ENCODE data around the gene LRRN2.

The LRRN2 gene

GRCh38 chr1:204587621-204588020, 97.9 kb downstream of the LRRN2 start:
- no peak overlapping the region for H3K4me3 ChIP-seq (ENCODE audit: low read depth, low read length)
- TF ChIP-seq CTCF (IDR thresholded peaks at IDR 0.05; ENCODE audit: low read depth, low read length): no peak

GRCh38 chr1:204584699-204585372, 100.7 kb downstream of the LRRN2 start:
- no peak for TF ChIP-seq CTCF (IDR thresholded peaks at IDR 0.05; ENCODE audit: low read depth, low read length)
- no peak overlapping the region for H3K4me3 ChIP-seq (ENCODE audit: low read depth, low read length)

GRCh38 chr1:204583909-204584632, 101.5 kb downstream of the LRRN2 start:
- TF ChIP-seq CTCF (IDR thresholded peaks at IDR 0.05; ENCODE audit: low read depth, low read length): no peak
- no peak overlapping the region for H3K4me3 ChIP-seq (ENCODE audit: low read depth, low read length)

DNA sequence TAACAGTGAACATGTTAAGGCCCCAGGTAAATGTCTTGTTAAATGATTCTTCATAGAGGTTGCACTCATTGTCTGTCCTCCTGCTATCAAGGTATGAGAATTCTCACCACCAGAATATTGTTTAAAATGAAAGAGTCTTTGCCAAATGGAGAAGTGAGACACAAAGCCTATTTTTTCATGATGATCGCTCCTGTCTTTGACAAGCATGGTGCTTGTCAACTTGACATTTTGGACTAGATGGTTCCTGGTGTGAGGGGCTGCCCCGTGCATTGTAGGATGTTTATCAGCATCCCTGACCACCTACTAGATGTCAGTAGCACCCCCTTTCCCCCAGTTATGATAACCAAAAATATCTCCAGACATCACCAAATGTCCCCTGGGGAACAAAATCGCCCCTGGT, 103.8 kb downstream of the LRRN2 start:
- TF ChIP-seq CTCF (IDR thresholded peaks at IDR 0.05; ENCODE audit: low read depth, low read length): no peak
- H3K4me3 ChIP-seq (ENCODE audit: low read depth, low read length): no peak overlapping the region

DNA sequence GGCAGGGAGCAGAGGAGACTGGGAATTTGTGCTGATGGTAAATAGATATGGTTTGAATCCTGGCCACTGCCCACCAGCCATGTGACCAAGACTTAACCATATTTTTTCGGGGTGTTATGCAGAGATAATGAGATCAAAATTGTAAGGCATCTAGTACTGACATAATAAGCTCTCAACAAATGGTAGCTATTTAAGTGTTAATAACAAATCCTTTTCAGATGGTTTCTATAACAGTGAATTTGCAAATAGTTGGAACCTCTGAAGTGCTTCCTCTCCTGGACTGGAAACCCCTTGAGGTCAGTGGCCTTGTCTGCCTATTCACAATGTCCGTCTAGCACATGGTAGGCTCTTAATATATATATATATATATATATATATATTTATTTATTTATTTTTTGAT, 104.7 kb downstream of the LRRN2 start:
- no peak overlapping the region for H3K4me3 ChIP-seq (ENCODE audit: low read depth, low read length)
- TF ChIP-seq CTCF (IDR thresholded peaks at IDR 0.05; ENCODE audit: low read depth, low read length): no peak

GRCh38 chr1:204579681-204580080, 105.9 kb downstream of the LRRN2 start:
- no peak for TF ChIP-seq CTCF (IDR thresholded peaks at IDR 0.05; ENCODE audit: low read depth, low read length)
- no peak overlapping the region for H3K4me3 ChIP-seq (ENCODE audit: low read depth, low read length)

Data from WI38 (cell line).